Neural cell (in vitro differentiated cells): Measurements from ENCODE around the gene PTPRN2.

ENCODE experiments used
- CTCF ChIP-seq: fragments of 450-650 bp; IDR thresholded peaks from 2 replicates; pipeline ENCODE4 v1.5.1; 2014; ENCODE audit warnings: antibody characterized with exemption, mild to moderate bottlenecking, moderate library complexity; ENCODE audit not compliant: poor library complexity, severe bottlenecking
- EZH2 ChIP-seq: fragments of 200-600, 300-800 bp; shearing (Covaris generic), sonication (generic); IDR thresholded peaks from 2 replicates; pipeline ENCODE4 v1.6.1; 2014; ENCODE audit warnings: antibody characterized with exemption, low read length, borderline replicate concordance, mild to moderate bottlenecking; ENCODE audit not compliant: insufficient read depth, poor library complexity, severe bottlenecking
- POLR2AphosphoS5 ChIP-seq: IDR thresholded peaks from 2 replicates; pipeline ENCODE4 v1.6.1; 2012

- TF ChIP-seq POLR2AphosphoS5 (no peak), CTCF (no peak), EZH2 (no peak)
Observed at GRCh38 chr7:157638563-157638962, 949.1 kb downstream of the PTPRN2 start.
